ENCODE data around the gene USP10.

The USP10 gene

GRCh38 chr16:84765616-84766580, 66.1 kb downstream of the USP10 start:
- TF ChIP-seq CTCF (conservative IDR thresholded peaks at IDR 0.05; ENCODE audit: low read length): no peak
- no peak for DNase-seq (ENCODE audit: low read depth)
- no peak overlapping the region for H3K4me3 ChIP-seq (ENCODE audit: low read length)

DNA sequence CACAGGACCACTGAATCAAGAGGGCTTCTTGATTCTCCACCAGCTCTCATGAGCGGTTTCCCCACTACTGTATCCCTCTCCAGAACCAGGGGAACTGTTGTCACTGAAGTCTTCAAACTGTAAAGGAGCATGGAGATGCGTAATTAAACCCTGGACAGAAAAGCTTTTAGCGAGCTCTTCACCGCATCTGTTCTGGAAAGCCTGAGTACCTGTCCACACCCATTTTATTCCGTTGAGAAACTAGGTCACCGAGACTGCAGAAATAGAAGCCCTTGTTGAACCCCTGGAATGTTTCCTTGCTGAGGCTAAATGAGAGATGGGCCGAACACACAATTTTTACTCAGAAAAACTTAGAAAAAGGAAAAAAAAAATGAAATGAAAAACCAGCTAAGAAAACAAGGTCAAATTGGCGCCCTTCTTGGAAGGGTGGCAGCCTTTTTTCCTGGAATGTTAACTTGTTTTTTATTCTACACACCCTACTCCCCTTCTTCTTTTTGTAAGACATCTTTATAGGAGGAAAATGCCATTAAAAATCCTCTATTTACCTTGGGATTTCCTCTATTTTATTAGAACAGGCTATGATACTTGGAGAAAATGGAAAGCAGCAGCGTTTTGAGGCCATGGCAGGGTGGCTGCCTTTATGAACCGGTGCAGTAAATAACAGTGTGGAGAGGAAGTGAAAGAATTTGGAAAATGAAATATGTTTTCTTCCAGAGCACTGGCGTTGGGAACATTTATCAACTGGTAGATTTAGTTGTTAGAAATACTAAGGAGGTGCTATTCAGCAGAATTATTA, 67.4 kb downstream of the USP10 start:
- DNase-seq (ENCODE audit: low read depth): no peak
- no peak overlapping the region for H3K4me3 ChIP-seq (ENCODE audit: low read length)
- TF ChIP-seq CTCF (conservative IDR thresholded peaks at IDR 0.05; ENCODE audit: low read length): no peak

- H3K4me3 ChIP-seq (ENCODE audit: low read length): no peak overlapping the region
- DNase-seq (ENCODE audit: low read depth): peak; percentile 15
- TF ChIP-seq CTCF (conservative IDR thresholded peaks at IDR 0.05; ENCODE audit: low read length): no peak
Measured at GRCh38 chr16:84768061-84768807, 68.4 kb downstream of the USP10 start.

- no peak for TF ChIP-seq CTCF (conservative IDR thresholded peaks at IDR 0.05; ENCODE audit: low read length)
- H3K4me3 ChIP-seq (ENCODE audit: low read length): no peak overlapping the region
- DNase-seq (ENCODE audit: low read depth): no peak
Measured at GRCh38 chr16:84768808-84769197, 69.0 kb downstream of the USP10 start.

GRCh38 chr16:84769416-84769815, 69.6 kb downstream of the USP10 start:
- no peak for DNase-seq (ENCODE audit: low read depth)
- TF ChIP-seq CTCF (conservative IDR thresholded peaks at IDR 0.05; ENCODE audit: low read length): no peak

DNA sequence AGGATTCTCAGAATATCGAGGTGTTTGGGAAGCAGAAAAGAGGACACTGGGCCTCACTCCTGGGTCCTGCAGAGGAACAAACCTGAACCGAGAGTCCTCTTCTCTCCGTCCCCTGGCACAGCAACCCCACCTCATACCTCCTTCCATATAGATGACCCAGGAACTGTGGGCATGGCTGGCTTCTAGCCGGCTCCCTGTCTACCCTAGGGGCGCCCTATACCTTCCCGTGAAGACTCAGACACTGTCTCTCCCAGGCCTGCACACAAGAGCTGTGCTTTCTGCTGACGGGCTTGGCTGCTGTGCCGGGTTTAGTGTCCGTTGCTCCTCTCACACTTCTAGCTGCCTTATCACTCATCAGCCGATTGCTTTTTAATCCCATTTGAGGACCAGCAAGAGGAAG, 73.5 kb downstream of the USP10 start:
- no peak for TF ChIP-seq CTCF (conservative IDR thresholded peaks at IDR 0.05; ENCODE audit: low read length)
- DNase-seq (ENCODE audit: low read depth): no peak
- no peak overlapping the region for H3K4me3 ChIP-seq (ENCODE audit: low read length)

More at GRCh38 chr16:84769416-84769815, 69.6 kb downstream of the USP10 start:
- H3K4me3 ChIP-seq (ENCODE audit: low read length): no peak overlapping the region
